Lung (tissue), 12 donors: ENCODE measurements around the gene PAXX. TPM values are rescaled to one million over a fixed set of nuclear protein-coding genes. Genes with fewer than 3 reads are reported as not detected.

ENCODE experiments used
- ATAC-seq: fragments of 200-7000 bp; cut with Tn5 transposase; one replicate; pipeline ENCODE4 v1.9.1; 2020; ENCODE audit warnings: moderate number of reproducible peaks; ENCODE audit not compliant: insufficient read depth, low FRiP score
- DNase-seq, 3 donors: peaks; one replicate each; pipeline ENCODE4 v3.0.0-alpha.2; 2013 to 2017
- H3K27ac ChIP-seq, 2 donors: one replicate each; pipeline ENCODE4 v1.5.1; 2013; ENCODE audit warnings: mild to moderate bottlenecking in 2 of 2, moderate library complexity in 2 of 2, control low read depth in 1 of 2, inconsistent platforms in 1 of 2, low read depth in 1 of 2, low read length in 1 of 2
- H3K27me3 ChIP-seq, 3 donors: one replicate each; pipeline ENCODE4 v1.5.1; 2013; ENCODE audit warnings: low read length in 2 of 3; ENCODE audit not compliant: control insufficient read depth in 3 of 3, insufficient read depth in 3 of 3
- H3K36me3 ChIP-seq, 4 donors: one replicate each; pipeline ENCODE4 v1.5.1; 2013; ENCODE audit warnings: low read length in 4 of 4, mild to moderate bottlenecking in 1 of 4, moderate library complexity in 1 of 4; ENCODE audit not compliant: control insufficient read depth in 4 of 4, insufficient read depth in 4 of 4
- H3K4me1 ChIP-seq, 5 donors: one replicate each; pipeline ENCODE4 v1.5.1; 2013; ENCODE audit warnings: low read length in 5 of 5, mild to moderate bottlenecking in 2 of 5, moderate library complexity in 1 of 5; ENCODE audit not compliant: control insufficient read depth in 5 of 5, insufficient read depth in 5 of 5
- H3K4me3 ChIP-seq: one replicate; pipeline ENCODE4 v1.5.1; 2013; ENCODE audit warnings: mild to moderate bottlenecking, control low read depth, moderate library complexity
- H3K9ac ChIP-seq, 2 donors: one replicate each; pipeline ENCODE4 v1.5.1; 2013; ENCODE audit warnings: low read length in 2 of 2, control low read depth in 1 of 2; ENCODE audit not compliant: insufficient read depth in 1 of 2
- H3K9me3 ChIP-seq, 4 donors: one replicate each; pipeline ENCODE4 v1.5.1; 2013; ENCODE audit warnings: low read length in 3 of 4, mild to moderate bottlenecking in 1 of 4, moderate library complexity in 1 of 4; ENCODE audit not compliant: control insufficient read depth in 4 of 4, insufficient read depth in 3 of 4
- CTCF ChIP-seq: IDR thresholded peaks from 2 replicates; pipeline ENCODE4 v1.5.1; 2012; ENCODE audit warnings: mild to moderate bottlenecking; ENCODE audit errors: control extremely low read depth, extremely low read depth
- WGBS, 2 donors: extraction: QIAGEN DNeasy Blood & Tissue Kit; methylation state at CpG; one replicate each; pipeline ENCODE4 v1.1.7; 2013; 5-methylcytosine and 5-hydroxymethylcytosine counted together
- polyA plus RNA-seq, 2 donors: library from polyadenylated mRNA; stranded (reverse); fragments of 200-250 nt; gene quantifications; one replicate each; pipeline ENCODE4 v1.2.1, GENCODE V29; 2013
- total RNA-seq, 2 donors: library from RNA; depleted of rRNA in 1 of 2; stranded (reverse); fragments of >200 nt in 1 of 2; gene quantifications; one replicate each; pipeline ENCODE4 v1.2.1, GENCODE V29; 2014 to 2021
- donor health status: control.
- donor health status: control.
- donor health status: Bipolar disorder and iron deficiency.
- donor health status: healthy.
- donor health status: DM: yes; HTN: yes; CAD: no.

The PAXX gene
- total and polyA plus RNA-seq, 4 donors, result 16.6 to 172 (median 59.4) TPM

GRCh38 chr9:136945333-136946227, 46.6 kb upstream of the PAXX start:
- no peak for ATAC-seq
- peaks cover 0 to 26% (median 14%) of the 10 kb centered on the region in 5 donors for H3K4me1 ChIP-seq
- no peaks in the 10 kb centered on the region for H3K27me3 ChIP-seq
- no peak overlapping the region for H3K4me3 ChIP-seq
- no peak for DNase-seq
- 84 to 90% methylated on average over 30 of the region's 30 CpGs for WGBS, 2 donors
- no peak overlapping the region for H3K27ac ChIP-seq
- TF ChIP-seq CTCF, result no peak
- H3K9ac ChIP-seq, result no peak overlapping the region
- H3K36me3 ChIP-seq, result peaks cover 0 to 28% (median 14%) of the 10 kb centered on the region in 4 donors
- H3K9me3 ChIP-seq, result peaks cover 0 to 2% (median 0%) of the 10 kb centered on the region in 4 donors

- Histone ChIP-seq H3K9me3 (peaks cover 0 to 2% (median 0%) of the 10 kb centered on the region in 4 donors), H3K4me3 (no peak overlapping the region), H3K27ac (no peak overlapping the region), H3K9ac (no peak overlapping the region), H3K4me1 (peaks cover 0 to 26% (median 14%) of the 10 kb centered on the region in 5 donors), H3K27me3 (no peaks in the 10 kb centered on the region), H3K36me3 (peaks cover 0 to 20% (median 10%) of the 10 kb centered on the region in 4 donors)
- 80 to 87% methylated on average over 27 of the region's 27 CpGs for WGBS, 2 donors
- DNase-seq (no peak), ATAC-seq (no peak)
- no peak for TF ChIP-seq CTCF
Measured at GRCh38 chr9:136946228-136947027, 45.8 kb upstream of the PAXX start.

- WGBS, 2 donors, result 55 to 76% methylated on average over 26 of the region's 26 CpGs
- H3K4me1 ChIP-seq, result peaks cover 0 to 22% (median 18%) of the 10 kb centered on the region in 5 donors
- ATAC-seq (no peak), DNase-seq (no peak)
- no peak overlapping the region for H3K4me3 ChIP-seq
- no peak overlapping the region for H3K9ac ChIP-seq
- H3K27ac ChIP-seq, result no peak overlapping the region
- no peak for TF ChIP-seq CTCF
- no peaks in the 10 kb centered on the region for H3K9me3 ChIP-seq
- H3K36me3 ChIP-seq, result peaks cover 0 to 12% (median 2%) of the 10 kb centered on the region in 4 donors
- no peaks in the 10 kb centered on the region for H3K27me3 ChIP-seq
Measured at GRCh38 chr9:136947028-136947891, 45.0 kb upstream of the PAXX start.
